Measurements from ENCODE around the gene CDC34. TPM values are rescaled to one million over a fixed set of nuclear protein-coding genes. Genes with fewer than 3 reads are reported as not detected.

CDC34 gene
- total RNA-seq, 4 donors from 2014 or later = 72.0 to 116 (median 103) TPM

DNA sequence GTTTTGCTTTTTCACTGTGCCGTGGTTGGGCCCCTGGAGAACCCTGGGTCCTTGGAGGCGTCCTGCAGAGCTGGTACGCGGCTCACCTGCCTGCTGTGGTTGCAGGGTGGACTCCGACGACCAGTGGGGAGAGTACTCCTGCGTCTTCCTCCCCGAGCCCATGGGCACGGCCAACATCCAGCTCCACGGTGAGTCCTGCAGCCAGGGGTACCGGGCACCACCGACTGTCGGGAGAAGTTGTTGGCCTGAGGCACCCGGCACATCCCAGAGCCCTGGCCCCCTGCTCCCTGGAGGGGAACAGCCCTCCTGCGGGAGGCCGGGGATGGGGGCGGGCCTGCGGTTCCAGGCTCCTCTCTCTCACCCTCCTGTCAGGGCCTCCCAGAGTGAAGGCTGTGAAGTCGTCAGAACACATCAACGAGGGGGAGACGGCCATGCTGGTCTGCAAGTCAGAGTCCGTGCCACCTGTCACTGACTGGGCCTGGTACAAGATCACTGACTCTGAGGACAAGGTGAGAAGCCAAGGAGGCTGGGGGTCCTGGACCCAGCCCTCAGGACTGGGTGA, 48.8 kb downstream of the CDC34 start:
- no peak overlapping the region for H3K27ac ChIP-seq
- in situ Hi-C loops (cut with MboI; ENCODE audit: low pct_ligation_motif_present in 1 of 4, low pct_unique_long_range_greater_than_20kb in 1 of 4, low sequenced_read_pairs in 3 of 4) = no loop called here
- no peaks in the 10 kb centered on the region for H3K9me3 ChIP-seq
- peaks cover 4% of the 10 kb centered on the region for H3K27me3 ChIP-seq
- WGBS, 2 donors (ENCODE audit: low coverage in 1 of 2) = 91% methylated on average over 20 of the region's 22 CpGs; no CpG with 5 or more reads in 1 of the 2 donors
- no peak for DNase-seq
- no peak for TF ChIP-seq POLR2AphosphoS5 (IDR thresholded peaks at IDR 0.05)
- no peak for TF ChIP-seq POLR2A (IDR thresholded peaks at IDR 0.05)
- no peak for TF ChIP-seq EP300 (IDR thresholded peaks at IDR 0.05; ENCODE audit: low read depth)
- TF ChIP-seq, protein P1, sequence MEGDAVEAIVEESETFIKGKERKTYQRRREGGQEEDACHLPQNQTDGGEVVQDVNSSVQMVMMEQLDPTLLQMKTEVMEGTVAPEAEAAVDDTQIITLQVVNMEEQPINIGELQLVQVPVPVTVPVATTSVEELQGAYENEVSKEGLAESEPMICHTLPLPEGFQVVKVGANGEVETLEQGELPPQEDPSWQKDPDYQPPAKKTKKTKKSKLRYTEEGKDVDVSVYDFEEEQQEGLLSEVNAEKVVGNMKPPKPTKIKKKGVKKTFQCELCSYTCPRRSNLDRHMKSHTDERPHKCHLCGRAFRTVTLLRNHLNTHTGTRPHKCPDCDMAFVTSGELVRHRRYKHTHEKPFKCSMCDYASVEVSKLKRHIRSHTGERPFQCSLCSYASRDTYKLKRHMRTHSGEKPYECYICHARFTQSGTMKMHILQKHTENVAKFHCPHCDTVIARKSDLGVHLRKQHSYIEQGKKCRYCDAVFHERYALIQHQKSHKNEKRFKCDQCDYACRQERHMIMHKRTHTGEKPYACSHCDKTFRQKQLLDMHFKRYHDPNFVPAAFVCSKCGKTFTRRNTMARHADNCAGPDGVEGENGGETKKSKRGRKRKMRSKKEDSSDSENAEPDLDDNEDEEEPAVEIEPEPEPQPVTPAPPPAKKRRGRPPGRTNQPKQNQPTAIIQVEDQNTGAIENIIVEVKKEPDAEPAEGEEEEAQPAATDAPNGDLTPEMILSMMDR (IDR thresholded peaks at IDR 0.05) = no peak
- H3K36me3 ChIP-seq = peaks cover 0 to 24% (median 11%) of the 10 kb centered on the region in 4 donors
- intact Hi-C loops (cut with DNase I; ENCODE audit: low total_unique reads) = loop anchor here (1.0 kb wide), 1 partner anchor 40 kb away; no protein-coding TSS in a partner anchor
- peaks cover 8 to 17% (median 14%) of the 10 kb centered on the region in 4 donors for H3K4me1 ChIP-seq
- no peak overlapping the region for H3K4me3 ChIP-seq

DNA sequence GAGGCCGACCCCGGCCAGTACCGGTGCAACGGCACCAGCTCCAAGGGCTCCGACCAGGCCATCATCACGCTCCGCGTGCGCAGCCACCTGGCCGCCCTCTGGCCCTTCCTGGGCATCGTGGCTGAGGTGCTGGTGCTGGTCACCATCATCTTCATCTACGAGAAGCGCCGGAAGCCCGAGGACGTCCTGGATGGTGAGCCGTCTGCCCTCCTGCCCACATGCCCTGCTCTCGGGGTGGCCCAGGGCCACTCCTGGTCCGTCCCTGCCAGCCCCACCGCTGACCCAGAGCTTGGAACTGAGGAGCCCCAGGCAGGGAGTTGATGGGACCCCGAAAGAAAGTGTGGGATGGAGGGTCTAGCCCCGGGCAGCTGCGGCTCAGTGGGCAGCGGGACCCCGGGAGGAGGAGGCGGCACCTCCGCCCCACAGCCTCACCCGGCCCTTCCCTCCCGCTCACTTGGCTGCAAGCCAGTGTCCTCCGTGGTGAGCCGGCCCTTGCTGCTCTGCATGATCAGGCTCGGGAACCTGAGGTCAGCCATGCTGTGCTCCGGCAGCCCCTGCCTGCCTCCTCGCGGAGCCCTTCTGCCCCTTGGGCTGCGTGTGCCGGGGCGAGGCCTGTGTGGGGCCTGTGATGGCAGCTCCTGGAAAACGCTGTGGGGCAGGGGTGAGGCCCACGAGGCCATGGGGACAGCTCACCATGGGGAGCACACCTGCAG, 50.0 kb downstream of the CDC34 start:
- H3K9me3 ChIP-seq = no peaks in the 10 kb centered on the region
- intact Hi-C loops (cut with DNase I; ENCODE audit: low total_unique reads) = no loop called here
- in situ Hi-C loops (cut with MboI; ENCODE audit: low pct_ligation_motif_present in 1 of 4, low pct_unique_long_range_greater_than_20kb in 1 of 4, low sequenced_read_pairs in 3 of 4) = no loop called here
- H3K27ac ChIP-seq = no peak overlapping the region
- no peak for DNase-seq
- H3K27me3 ChIP-seq = peaks cover 13% of the 10 kb centered on the region
- H3K36me3 ChIP-seq = peaks cover 0 to 24% (median 11%) of the 10 kb centered on the region in 4 donors
- TF ChIP-seq POLR2AphosphoS5 (IDR thresholded peaks at IDR 0.05) = no peak
- TF ChIP-seq POLR2A (IDR thresholded peaks at IDR 0.05) = no peak
- TF ChIP-seq EP300 (IDR thresholded peaks at IDR 0.05; ENCODE audit: low read depth) = no peak
- TF ChIP-seq, protein P1 (IDR thresholded peaks at IDR 0.05) = no peak
- peaks cover 0 to 7% (median 3%) of the 10 kb centered on the region in 4 donors for H3K4me1 ChIP-seq
- 86% methylated on average over 18 of the region's 40 CpGs; no CpG with 5 or more reads in 1 of the 2 donors for WGBS, 2 donors (ENCODE audit: low coverage in 1 of 2)
- no peak overlapping the region for H3K4me3 ChIP-seq

DNA sequence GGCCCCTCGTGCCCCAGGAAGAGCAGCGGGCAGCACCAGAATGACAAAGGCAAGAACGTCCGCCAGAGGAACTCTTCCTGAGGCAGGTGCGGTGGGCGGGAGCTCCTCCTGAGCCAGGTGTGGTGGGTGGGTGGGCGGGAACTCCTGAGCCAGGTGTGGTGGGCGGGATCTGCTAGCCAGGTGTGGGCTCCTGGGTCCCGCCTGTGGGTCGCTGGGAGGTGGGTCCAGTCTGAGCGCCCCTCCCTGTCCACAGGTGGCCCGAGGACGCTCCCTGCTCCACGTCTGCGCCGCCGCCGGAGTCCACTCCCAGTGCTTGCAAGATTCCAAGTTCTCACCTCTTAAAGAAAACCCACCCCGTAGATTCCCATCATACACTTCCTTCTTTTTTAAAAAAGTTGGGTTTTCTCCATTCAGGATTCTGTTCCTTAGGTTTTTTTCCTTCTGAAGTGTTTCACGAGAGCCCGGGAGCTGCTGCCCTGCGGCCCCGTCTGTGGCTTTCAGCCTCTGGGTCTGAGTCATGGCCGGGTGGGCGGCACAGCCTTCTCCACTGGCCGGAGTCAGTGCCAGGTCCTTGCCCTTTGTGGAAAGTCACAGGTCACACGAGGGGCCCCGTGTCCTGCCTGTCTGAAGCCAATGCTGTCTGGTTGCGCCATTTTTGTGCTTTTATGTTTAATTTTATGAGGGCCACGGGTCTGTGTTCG, 51.1 kb downstream of the CDC34 start:
- 77 to 84% methylated on average over 7 to 24 of the region's 31 CpGs for WGBS, 2 donors (ENCODE audit: low coverage in 1 of 2)
- Histone ChIP-seq H3K9me3 (no peaks in the 10 kb centered on the region), H3K36me3 (peaks cover 0 to 24% (median 11%) of the 10 kb centered on the region in 4 donors), H3K4me3 (no peak overlapping the region), H3K4me1 (peaks cover 0 to under 1% (median 0%) of the 10 kb centered on the region in 4 donors), H3K27me3 (peaks cover 24% of the 10 kb centered on the region), H3K27ac (no peak overlapping the region)
- no peak for DNase-seq
- TF ChIP-seq EP300 (IDR thresholded peaks at IDR 0.05; ENCODE audit: low read depth) = no peak
- no peak for TF ChIP-seq POLR2A (IDR thresholded peaks at IDR 0.05)
- TF ChIP-seq, protein P1 (IDR thresholded peaks at IDR 0.05) = no peak
- no peak for TF ChIP-seq POLR2AphosphoS5 (IDR thresholded peaks at IDR 0.05)
- intact Hi-C loops (cut with DNase I; ENCODE audit: low total_unique reads) (no loop called here), in situ Hi-C loops (cut with MboI; ENCODE audit: low pct_ligation_motif_present in 1 of 4, low pct_unique_long_range_greater_than_20kb in 1 of 4, low sequenced_read_pairs in 3 of 4) (no loop called here)
